Activated CD4-positive, alpha-beta T cell treated with anti-CD3 and anti-CD28 coated beads, Interleukin-10, Interleukin-2, amounts not matched to agents 100 ng/mL and 50 ng/mL, durations not matched to agents 16 hours and 8 hours (primary cell): Measurements from ENCODE around the gene LHX4.

ENCODE experiments used
- DNase-seq: peaks from one replicate; pipeline ENCODE4 v3.0.0-alpha.2; 2020

Gene LHX4

DNA sequence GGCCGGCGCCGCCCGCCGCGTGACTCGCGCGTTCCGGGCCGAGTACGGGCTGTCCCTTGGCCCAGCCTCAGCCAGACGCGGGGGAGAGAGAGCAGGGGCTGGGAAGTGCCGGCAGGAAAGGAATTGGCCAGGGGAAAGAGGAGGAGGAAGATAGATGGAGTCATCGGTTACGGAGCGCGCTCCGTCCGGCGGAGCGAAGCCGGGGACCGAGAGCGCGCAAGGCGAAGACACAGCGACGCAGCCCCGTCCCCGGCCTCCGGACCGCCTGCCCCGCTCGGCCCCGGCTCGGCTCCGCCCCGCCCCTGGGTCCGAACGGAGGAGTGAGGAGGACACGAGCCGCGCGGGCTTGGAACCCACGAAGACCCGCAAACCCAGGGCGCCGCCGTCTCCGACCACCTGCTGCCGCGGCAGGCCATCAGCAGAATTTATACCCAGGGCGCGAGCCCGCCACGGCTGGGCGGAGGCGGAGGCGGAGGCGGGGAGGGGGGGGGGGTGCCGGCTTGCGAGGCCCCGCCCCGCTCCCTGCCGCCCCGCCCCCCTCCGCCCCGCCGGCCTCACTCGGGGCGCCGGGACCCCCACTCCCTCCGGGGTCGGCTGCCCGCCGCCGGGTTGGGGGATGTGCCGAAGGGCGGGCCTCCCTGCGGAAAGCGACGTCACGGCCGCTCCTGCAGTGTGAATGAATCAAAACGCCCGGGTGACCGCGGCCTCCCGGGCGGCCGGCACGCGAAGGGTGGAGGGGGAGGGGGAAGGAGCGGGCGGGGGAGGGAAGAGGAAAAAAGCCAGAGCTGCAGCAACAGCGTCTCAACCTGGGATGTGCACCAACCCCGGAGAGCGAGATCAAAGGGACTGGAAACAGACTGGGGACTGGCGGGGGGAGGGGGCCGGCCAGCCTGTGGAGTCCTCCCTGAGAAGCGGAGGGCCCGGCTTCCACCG lies at the start of gene LHX4:
TSS of gene LHX4 (plus strand) at position 782 of the 933 bp plus-strand sequence. CDS start 266 bp downstream, outside the sequence.
- DNase-seq, result peak; percentile 45

DNA sequence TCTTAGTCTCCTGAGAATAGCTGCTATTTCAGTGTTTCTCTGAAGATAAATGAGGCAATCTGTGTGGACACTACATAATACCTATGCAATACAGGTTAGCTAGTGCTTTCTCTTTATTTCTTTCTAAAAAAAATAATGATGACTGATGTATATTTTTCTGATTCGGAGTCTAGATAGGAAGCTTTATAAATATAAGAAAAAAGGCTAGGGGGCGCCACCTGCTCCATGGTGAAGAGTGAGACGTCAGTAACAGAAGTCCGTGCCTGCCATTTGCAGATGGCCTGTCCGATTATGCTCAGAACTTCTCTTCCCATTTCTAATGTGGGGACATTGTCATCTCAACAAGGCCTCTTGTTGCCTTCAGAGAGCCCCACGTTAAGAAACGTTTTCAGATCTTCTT lies 49.0 kb upstream of the LHX4 start:
- peak; percentile 25 for DNase-seq

DNA sequence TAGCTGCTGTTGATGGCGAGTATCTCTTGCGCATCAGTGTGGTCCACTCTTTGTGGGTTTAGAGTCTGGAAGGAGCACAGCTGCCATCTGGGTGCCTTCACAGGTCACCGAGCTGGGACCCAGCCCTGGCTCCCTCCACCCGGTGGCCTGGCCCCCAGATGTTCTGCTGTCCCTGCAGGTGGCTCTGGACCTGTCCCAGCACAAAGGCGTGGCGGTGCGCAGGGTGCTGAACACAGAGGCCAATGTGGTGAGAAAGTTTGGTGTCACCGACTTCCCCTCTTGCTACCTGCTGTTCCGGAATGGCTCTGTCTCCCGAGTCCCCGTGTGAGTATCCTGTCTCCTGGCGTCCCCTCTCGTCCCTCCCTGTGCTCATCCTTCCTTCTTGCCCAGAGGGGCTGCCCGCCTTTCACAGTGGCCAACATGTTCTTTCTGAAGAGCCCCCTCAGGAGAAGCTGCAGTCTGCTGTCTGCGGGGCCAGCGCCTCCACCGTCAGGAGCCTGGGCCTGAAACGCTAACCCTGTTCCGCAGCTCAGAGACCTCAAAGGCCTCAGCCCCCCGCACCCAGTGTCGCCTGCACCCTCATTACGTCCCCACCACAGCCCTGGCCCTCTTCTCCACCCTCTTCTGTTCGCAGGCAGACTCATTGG lies 47.9 kb upstream of the LHX4 start:
- DNase-seq, result no peak

DNA sequence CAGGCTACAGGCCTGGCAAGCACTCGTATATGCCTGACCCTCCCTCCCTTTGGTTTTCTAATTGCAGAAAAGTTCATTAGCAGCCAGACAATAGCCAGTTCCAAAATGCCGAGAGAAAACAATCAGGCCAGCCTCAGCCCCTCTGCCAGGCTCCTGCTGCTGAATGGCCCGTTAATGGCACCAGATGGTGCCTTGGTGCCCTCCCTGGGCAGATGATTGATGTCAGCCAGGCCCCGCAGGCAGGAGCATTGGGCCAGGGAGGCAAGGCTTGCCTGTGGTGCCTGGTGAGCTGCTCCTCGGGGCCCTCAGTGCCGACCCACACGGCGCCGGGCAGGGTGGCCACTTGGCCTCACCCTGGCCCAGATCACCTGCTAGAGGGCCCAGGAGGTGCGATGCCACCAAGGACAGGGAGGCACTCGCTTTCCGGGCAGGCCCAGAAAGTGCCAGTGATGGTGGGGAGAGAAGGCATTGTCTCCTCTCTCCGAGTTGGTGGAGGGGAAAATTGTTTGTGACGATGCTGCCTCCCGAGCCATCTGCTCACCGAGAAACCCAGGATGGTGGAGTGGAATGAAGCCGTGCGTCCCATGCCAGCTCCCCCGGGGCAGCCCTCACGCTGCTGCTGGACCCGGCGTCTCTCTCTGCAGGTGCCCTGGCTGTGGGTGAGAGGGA lies 47.3 kb upstream of the LHX4 start:
- no peak for DNase-seq

DNA sequence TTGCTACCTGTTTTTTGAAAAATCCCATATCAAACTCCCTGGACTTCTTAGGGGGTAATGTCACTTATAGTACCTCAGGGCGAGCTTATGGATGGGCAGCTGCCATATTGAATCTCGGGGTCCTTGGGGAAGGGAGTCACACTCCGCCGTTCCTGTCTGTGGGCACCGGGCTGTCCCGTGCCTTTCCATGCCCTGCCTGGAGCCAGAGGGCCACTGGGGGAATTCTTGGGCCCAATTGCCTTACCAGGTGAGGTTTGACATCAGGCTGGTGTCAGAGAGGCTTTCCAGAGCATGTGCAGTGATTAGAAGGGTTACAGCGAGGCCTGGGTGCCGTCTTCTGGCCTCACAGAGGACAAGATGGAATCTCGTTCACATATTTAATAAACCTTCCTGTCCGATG lies 46.6 kb upstream of the LHX4 start:
- no peak for DNase-seq

DNA sequence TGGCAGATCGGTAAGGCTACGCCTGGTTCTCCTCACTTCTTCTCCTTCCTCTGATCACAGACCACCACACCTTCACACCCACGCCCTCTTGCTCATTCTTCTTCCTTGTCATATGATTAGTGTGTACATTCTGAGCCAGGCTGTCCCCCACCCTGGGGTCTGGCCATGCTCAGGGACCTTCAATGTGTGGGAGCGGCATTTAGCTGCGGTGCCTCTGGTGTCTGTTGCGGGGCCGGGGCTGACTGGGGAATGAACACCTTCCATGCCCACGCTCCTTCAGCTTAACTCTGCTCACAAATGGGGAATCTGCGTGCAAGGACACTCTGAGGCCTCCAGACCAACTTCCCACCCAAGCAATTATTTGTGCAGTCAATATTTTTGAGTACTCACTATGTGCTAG lies 46.0 kb upstream of the LHX4 start:
- DNase-seq, result no peak

DNA sequence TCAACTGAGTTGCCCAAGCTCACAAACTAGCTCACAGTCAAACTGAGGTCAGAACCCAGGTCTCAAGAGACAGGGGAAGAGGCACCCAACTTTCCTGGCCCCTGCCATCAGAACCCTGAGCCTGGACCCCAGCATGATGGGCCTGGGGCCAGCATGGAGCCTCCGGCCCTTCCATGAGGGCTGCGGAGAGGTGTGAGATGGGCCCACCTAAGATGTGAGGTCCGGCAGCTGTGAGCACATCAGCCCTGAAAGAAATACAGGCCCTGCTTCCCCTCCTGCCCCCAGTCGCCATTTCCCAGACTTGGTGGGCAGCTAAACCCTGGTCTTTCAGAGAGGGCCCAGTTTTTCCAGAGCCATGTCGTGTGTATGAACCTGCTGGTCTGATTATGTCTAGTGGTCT lies 44.8 kb upstream of the LHX4 start:
- DNase-seq, result no peak

DNA sequence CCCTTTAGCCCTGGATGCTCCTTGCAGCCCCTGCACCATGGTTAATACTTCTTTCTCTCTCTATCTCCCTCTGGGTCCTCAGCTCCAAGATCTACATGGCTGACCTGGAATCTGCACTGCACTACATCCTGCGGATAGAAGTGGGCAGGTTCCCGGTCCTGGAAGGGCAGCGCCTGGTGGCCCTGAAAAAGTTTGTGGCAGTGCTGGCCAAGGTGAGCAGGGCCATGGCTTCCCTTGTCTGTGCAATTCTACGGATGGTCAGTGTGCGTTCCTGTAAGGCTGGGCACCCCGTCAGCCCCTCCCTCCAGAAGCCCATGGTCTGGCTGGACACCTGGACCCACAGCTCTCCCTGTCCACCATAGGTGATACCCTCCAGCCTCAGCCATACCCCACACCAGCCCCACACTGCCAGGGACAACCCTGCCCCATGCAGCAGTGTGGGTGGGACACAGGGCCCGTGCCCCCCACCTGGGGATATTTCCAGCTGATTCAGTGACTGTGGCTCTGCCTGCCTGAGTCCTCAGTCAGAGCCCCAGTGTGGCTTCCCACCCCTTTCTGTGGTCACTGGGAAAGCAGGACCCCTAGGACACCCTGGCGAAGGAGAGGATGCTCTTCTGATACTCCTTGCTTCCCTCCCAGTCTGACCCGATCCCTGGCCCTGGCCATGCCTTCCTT lies 44.0 kb upstream of the LHX4 start:
- DNase-seq, result no peak

DNA sequence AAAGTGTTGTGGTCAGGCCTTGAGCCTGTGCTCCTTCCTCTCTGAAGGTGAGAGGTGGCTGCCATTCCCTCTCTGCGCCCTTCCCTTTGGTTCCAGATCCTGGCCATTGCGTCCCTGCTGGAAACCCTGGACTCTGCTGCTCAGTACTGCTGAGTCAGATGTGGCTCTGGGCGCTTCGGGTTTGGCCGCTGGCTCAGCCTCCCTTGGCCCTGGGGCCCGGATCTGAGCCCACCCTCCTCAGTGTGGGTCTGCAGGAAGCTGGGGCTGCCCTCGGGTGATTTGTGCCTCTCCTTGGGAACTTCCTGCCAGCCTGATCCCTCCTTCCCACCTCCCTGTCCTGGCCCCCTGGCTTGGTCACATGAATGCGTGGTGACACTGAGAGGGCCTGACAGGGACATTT lies 43.2 kb upstream of the LHX4 start:
- no peak for DNase-seq

DNA sequence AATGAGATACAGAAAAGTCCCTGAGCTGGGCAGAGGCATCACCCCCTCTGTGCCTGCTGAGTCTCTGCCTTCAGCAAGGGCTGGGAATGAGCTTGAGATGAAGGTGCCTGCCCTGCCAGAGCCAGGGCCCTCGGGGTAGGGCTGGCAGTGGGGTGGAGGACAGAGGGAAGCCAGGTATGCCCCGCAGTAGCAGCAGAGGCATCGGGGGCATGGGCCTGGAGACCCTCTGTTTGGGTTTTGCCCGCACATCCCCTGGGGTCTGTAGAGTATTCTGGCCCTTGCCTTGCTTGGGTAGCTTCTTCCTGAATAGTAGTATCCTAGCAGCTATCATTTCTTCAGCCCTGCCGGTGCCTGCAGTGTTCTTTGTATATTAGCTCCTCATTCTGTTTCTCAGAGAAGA lies 42.4 kb upstream of the LHX4 start:
- no peak for DNase-seq

DNA sequence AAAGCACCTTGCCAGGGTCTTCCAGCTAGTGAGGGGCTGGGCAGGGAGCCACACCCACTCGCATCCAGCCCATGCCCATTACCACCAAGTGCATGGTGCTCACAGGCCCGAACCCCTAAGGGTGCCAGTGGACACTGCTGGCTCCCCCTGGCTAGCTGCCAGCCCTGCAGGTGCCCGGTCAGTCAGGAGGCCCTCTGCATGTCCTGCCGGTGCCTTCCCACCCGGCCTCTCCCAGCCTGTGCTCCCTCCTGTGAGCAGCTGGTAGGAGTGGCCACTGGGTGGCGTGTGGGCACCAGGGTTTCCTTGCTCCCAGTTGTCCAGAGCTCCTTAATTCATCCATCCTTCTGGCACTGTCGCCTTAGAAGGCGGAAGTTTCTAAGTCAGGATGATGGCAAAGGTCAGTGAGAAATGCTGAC lies 42.0 kb upstream of the LHX4 start:
- peak; percentile 30 for DNase-seq

DNA sequence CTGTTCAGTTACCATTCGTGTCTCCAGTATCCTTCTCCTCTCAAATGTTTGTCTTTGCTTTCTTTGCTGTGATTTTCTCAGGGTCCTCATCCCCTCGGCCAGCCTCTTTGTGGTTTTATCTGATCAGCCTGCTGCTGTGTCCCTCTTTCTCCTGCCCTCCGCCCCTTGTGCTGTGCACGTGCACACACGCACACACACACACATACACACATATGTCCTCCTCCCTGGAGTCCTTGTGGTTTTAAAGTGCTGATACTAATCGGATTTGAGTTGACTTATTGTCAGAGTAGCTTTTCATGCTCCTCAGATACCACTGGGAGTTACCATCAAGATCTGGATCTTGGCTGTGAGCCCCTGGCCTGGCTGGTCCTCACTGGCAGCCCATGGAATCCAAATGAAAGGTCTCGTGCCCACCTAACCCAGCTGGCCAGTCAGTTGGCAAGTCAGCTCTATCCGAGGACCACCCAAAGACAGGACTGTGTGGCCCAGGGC lies 41.3 kb upstream of the LHX4 start:
- DNase-seq, result no peak

DNA sequence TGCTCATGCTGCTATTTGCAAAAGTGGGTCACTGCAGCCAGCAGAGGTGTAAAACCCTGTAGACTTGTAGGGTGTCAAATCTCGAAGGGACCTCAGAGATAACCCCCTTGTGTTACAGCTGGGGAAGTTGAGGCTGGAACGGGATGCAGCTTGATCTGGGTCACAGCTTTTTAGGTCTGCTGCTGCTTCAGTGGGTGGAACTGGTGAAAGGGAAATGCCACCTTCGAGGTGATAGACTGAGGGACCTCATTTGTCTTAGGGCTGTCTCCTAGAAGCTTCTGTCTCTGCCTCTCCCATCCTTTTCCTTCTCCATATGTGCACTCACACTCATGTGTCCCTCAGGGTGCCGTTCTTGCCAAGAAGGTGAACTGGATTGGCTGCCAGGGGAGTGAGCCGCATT lies 40.0 kb upstream of the LHX4 start:
- DNase-seq, result no peak

DNA sequence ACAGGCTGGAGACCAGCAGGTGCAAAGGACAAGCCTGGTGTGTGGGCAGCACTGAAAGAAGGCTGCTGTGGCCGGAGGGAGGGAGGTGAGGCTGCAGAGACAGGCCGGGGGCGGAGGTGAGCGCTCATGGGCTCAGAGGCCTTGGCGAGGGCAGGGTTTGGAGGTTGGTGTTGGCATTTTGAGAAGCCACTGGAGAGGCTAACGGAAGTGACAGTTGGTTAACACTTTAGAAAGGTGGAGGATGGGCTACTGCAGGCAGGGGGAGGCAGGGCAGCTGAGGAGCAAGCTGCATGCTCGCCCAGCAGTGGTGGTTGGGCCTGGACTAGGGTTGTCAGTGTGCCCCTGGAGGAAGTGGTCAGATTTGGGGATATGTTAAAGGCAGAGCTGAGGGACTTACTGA lies 37.9 kb upstream of the LHX4 start:
- DNase-seq, result peak; percentile 18

DNA sequence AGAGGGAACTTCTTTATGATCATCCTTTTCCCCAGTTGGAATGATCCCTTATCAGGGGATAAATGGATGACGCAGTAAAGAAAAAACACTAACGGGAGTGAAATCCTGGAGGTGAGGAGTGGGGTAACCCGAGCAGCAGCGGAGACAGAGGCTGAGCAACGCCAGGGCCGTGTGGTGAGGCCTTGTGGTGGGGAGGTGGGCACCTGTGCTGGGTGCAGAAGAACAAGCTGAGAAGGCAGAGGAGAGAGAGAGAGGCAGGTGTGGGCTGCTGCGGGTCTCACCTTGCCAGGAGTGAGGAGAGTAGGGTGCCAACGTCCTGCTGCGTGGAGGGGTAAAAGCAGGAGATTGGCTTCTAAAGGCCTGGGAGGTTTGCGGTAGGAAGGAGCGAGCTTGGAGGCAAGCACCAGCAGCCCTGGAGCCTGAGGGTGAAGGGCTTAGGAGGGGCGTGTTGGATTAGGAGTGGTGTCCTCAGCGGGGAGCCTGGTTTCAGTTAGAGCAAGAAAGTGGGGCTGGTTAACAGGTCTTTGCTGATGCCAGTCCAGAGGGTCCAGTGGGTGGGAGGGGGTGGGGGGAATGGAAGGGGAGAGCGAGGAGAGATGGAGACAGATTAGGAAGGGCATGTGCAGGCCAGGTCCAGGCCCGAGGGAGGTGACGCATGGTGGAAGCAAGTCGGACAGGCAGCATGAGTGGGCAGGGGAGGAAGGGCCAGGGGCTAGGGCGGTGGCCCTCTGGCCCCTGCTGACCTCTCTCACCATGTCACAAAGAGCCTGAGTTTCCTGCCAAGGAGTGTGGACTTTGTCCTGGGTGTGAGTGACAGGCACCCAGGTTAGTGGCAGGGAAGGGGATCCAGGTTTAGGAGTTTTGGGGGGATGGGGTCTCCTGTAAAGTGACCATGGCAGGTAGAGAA lies 36.7 kb upstream of the LHX4 start:
- DNase-seq, result no peak

DNA sequence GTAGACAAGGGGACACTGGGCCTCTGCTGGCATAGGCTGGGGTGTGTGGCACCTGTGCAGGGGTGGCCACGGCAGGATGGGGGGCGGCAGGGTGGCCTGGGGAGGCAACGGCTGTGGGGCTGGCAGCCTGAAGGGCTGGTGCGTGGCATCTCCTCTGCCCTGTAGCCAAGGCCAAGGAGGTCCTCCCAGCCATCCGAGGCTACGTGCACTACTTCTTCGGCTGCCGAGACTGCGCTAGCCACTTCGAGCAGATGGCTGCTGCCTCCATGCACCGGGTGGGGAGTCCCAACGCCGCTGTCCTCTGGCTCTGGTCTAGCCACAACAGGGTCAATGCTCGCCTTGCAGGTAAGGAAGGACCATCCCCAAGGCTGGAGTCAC lies 36.0 kb upstream of the LHX4 start:
- no peak for DNase-seq

DNA sequence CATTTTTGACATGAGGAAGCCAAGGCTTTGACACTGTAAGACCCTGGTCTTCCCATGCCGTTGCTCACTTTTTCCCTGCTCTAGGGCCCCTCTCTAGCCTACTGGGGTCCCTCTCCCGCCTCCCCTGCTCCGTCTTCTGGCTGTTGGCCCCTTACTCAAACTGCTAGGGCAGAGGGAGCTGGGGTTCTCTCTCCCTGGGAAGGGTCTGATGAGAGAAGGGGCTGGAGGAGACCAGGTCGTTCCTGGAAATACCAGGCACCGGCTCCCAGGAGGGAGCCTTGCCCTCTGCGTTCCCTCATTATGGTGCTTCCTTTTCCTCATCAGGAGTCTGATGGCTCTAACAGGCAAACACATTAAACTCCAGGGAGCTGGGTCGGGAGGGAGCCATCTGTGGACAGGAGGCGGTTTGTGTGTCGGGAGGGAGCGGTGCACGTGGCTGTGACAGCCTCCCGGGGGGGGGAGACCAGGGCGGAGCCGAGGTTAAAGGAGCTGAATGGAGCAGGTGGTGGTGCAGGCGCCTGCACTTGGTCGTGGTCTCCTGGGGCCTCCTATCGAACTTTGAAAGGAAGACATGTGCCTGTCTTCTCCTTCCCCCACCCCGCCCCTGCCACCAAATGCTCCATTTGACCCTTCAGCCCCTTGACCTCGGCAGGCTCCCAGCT lies 35.4 kb upstream of the LHX4 start:
- no peak for DNase-seq

DNA sequence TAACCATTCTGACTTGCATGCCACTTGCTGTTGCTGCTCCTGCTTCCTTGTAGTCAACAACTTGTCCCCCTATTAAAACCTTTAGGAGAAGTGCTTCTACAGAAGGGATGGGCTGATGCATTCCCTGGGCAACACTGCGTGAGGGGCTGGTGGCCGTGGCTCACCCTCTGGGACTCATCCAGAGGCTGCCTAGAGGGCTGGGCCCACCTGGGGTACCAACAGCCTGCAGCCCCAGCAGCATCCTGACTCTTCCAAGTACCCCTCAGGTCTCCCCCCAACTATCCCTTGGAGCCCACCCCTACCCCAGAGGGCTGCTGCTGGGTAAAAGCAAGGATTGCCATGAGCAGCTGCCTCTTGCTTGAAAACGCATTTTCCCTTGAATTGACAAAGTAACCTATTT lies 34.7 kb upstream of the LHX4 start:
- DNase-seq, result no peak

DNA sequence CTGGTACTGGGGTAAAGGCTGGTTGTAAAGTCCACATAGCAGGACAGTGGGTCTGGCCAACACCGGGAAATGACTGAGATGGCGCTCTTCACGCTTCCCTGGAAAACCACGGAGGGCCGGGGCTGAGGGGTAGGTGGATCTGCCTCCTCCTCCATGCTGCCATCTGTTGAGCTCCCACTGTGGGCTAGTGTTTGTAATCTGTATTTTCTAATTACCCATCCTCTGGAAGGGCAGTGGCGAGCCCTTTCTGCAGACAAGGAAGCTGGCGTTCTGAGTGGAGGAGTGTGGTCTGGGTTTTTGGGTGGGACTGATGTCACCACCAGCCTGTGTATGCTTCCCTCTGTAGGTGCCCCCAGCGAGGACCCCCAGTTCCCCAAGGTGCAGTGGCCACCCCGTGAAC lies 34.1 kb upstream of the LHX4 start:
- no peak for DNase-seq

DNA sequence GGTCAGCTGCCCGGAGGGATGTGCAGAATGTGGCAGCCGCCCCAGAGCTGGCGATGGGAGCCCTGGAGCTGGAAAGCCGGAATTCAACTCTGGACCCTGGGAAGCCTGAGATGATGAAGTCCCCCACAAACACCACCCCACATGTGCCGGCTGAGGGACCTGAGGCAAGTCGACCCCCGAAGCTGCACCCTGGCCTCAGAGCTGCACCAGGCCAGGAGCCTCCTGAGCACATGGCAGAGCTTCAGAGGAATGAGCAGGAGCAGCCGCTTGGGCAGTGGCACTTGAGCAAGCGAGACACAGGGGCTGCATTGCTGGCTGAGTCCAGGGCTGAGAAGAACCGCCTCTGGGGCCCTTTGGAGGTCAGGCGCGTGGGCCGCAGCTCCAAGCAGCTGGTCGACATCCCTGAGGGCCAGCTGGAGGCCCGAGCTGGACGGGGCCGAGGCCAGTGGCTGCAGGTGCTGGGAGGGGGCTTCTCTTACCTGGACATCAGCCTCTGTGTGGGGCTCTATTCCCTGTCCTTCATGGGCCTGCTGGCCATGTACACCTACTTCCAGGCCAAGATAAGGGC lies 33.5 kb upstream of the LHX4 start:
- no peak for DNase-seq

DNA sequence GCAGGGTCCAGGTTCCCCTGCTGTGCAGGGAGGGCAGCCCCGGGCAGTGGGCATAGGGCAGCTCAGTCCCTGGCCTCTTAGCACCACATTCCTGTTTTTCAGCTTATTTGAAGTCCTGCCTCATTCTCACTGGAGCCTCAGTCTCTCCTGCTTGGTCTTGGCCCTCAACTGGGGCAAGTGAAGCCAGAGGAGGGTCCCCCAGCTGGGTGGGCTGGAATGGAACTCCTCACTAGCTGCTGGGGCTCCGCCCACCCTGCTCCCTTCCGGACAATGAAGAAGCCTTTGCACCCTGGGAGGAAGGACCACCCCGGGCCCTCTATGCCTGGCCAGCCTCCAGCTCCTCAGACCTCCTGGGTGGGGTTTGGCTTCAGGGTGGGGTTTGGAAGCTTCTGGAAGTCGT lies 32.8 kb upstream of the LHX4 start:
- no peak for DNase-seq
